Fibroblast of skin of right quadriceps (primary cell): ENCODE results near the gene PACS2.
"Not testable (repeated sequence)": the region's sequence is repeated elsewhere in the genome, so short reads cannot be mapped to it uniquely, and the experiment has no call there.

Source experiments
- DNase-seq: peaks from one replicate; pipeline ENCODE4 v3.0.0-alpha.2; 2013

Gene PACS2

DNA sequence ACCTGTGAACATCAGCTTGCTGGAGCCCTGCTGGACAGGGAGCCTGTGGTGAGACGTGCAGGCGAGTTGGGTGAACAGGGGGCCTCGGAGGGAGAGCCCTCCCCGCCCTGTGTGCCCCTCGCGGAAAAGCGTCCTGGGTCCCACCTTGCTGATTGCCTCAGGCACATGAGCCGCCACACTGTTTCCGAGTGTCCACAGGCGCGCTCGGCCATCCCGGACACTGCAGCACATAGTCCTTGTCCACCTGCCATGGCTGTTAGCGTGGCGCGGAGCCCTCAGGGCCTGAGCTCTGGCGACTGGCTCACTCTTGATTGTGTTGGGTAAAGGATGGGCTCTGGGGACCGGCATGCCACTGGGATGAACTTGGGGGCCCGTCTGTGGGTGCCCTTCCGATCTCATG lies 40.0 kb downstream of the PACS2 start:
- DNase-seq: no peak

DNA sequence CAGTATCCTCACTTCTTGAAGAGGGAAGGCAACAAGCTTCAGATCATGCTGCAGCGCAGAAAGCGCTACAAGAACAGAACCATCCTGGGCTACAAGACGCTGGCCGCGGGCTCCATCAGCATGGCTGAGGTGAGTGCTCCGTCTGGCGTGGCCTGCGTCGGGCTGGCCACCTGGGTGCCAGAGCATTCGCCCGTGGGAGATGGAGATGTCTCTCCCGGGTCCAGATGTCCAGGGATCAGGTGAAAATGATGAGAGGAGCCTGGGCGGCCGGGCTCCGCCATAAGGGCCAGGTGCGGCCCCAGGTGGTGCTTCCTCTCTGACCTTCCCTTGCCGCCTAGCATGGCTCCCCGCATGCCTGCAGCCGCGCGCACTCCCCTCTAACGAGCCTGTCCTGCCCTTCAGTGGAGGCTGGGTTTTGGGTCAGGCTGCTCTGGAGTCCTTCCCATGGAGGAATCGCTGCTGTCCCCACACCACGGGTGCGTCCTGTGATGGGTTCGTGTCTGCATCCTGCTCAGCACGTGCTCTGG lies 40.6 kb downstream of the PACS2 start:
- no peak for DNase-seq

- no peak for DNase-seq
Measured at GRCh38 chr14:105355850-105356604, 41.5 kb downstream of the PACS2 start.

DNA sequence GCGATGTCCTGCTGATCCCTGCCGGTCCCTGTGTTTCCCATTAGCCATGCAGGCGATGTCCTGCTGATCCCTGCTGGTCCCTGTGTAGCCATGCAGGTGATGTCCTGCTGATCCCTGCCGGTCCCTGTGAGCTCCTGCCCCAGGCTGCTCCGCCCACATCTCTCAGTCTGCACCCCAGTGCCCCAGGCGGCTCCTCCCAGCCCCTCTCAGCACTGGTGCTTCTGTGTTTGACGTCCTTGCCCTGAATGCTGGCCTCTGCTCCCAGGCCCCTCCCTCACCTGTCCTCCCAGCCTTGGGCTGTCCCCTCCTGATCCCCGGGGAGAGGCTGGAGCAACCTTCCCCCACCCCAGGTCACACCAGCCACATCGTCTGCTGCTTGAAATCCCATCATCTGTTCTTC lies 42.4 kb downstream of the PACS2 start:
- DNase-seq: no peak

- no peak for DNase-seq
Measured at GRCh38 chr14:105357626-105358025, 43.1 kb downstream of the PACS2 start.

GRCh38 chr14:105358140-105358846 lies 43.7 kb downstream of the PACS2 start:
- no peak for DNase-seq

DNA sequence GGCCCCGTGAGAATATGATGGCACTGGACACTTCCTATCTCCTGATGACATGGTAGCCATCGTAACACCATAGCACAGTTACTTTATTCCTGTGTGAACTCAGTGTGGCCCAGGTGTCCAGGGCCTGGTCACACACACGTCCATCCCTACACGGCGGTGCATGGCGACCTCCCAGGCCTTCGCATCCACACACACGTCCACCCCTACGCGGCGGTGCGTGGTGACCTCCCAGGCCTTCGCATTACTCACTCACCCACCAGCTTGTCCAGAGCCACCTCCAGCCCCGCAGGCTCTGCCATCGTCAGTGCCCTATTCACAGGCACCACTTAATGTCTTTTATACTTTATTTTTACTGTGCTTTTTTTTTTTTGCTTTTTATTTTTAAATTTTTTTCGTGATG lies 44.4 kb downstream of the PACS2 start:
- no peak for DNase-seq

GRCh38 chr14:105361412-105361811 lies 46.9 kb downstream of the PACS2 start:
- DNase-seq: not testable (repeated sequence)

GRCh38 chr14:105363847-105364708 lies 49.5 kb downstream of the PACS2 start:
- peak; percentile 61 for DNase-seq

DNA sequence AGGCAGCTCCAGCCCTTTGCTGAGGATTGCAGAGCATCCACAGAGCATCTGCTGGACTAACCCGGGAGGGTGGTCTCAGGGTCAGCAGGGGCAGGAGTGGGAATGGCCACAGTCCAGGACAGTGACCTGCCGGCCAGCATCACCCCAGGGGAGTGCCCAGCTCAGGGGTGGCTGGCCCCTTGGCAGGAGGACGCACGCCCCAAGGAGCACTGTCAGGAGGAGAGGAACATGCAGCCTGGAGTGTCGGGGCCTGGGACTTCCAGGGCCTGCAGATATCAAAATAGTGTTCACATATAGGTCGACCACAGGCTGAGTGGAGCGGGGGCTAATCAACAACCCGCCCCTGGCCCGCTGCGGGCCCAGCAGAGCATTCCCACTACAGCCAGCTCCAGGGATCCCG lies 50.6 kb downstream of the PACS2 start:
- DNase-seq: no peak

DNA sequence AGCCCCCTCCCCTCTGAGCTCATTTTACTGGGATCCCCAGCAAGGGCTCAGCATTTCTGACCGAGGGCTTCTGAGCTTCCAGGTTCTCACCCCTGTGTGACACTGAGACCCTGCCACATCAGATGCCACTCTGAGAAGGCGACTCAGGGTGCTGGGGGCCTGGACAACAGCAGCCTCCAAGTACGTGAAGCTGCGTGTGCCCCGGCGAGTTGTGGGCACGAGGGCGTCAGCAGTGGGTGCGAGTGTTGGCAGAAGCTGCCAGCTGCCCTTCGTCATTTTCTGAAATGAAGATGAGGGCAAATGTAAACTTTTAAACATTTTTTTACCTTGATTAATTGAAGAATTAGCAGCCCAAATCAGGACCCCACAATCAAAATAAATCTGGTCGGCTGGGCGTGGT lies 51.1 kb downstream of the PACS2 start:
- no peak for DNase-seq

DNA sequence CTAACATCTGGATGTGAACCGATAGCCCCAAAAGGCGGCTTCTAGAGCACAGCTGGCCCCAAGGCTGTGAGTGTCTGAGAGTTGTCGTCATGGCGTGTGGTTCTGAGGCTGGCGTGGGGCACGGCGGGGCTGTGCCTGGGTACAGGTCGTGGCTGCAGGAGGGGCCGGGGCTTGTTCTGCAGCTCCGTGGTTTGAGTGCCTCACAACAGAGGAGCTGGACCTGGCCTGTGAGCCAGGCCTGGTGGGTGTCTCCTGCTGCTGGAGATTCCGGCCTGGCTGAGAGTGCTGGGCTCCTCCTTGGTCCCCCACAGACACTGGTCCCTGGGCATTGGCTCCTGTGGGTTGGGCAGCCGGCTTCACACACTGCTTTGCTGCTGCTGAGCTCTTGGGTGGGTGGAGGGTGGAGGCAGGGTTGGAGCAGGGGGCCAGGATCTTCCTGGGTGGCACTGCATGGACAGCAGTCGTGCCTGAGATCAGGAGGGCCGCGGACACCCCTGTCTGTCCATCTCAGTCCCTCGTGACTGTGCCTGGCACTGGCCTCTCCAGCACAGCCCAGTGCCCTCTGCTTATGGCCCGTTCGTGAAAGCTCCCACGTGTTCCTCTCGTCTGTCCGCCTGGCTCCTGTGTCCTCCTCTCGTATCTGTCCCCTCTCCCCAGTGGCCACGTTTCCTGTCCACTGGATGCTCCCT lies 52.0 kb downstream of the PACS2 start:
- no peak for DNase-seq

DNA sequence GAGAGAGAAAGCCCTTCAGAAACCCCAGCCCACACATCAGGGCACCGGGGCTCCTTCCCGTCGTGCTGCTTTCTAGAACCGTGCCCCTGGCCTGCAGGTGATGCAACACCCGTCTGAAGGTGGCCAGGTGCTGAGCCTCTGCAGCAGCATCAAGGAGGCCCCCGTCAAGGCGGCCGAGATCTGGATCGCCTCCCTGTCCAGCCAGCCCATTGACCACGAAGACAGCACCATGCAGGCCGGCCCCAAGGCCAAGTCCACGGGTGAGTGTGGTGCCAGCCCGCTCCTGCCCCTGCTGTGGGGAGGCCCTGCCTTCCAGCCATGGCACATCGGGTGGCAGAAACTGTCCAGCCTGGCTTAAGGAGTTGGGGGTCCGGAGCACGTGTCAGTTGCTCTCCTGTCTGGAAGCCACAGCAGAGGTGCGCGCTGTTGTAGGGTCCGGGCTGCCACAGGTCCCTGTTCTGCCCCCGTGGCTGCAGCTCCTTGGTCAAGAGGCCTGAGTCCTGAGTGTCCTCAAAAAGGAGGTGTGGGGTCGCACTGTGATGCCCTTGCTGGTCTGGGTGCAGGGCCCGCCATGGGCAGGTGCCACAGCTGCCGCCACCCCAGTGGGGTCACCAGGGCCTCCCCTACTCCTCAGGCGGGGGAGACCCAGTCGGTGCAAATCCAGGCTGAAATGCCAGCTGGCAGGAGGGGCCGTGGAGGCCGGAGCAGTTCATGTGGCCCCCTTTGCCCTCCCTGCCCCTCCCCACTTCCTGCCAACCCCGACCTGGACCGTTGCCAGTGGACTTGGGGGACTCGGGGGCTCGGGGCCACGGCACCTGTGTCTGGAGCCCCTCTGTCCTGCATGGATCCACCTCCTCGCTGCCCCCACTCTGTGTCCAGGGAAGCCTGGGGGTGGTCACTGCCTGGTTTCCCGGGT lies 52.8 kb downstream of the PACS2 start:
- DNase-seq: no peak

GRCh38 chr14:105368032-105368417 lies 53.5 kb downstream of the PACS2 start:
- no peak for DNase-seq

DNA sequence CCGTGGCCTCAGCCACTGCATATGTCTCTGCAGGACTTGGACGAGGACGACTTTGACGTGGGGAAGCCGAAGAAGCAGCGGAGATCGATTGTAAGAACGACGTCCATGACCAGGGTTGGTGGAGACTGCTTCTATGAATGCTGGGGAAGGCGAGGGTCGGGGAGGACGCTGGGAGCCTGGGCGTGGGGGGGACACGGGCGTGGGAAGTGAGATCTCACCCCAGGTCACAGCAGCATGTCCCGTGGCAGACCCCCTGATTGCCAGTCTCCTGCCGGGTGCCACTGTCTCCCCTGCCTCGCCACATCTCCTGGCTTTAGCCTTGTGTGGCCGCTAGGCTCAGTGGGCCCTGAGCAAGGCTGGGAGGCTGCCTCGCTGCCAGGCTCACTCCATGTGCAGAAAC lies 53.9 kb downstream of the PACS2 start:
- no peak for DNase-seq

- DNase-seq: no peak
Measured at GRCh38 chr14:105368910-105369652, 54.5 kb downstream of the PACS2 start.

- DNase-seq: no peak
Measured at GRCh38 chr14:105369653-105370040, 55.1 kb downstream of the PACS2 start.

DNA sequence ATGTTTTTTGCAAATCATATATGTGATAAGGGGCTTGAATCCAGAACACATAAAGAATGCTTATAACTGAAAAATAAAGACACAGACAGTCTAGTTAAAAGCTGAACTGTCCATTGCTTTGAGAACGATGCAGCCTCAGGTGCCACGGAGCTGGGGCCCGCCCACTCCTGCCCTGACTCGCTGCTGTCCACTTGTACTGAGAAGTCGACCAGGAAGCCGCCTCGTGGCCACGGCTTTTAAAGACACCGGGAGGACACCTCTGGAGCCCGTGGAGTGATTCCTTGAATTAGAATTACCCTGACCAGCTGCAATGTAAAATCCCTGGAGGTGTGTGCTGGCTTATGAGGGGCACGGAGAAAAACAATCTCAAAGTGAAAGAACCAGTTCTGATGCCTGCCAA lies 59.8 kb downstream of the PACS2 start:
- no peak for DNase-seq

- DNase-seq: no peak
Measured at GRCh38 chr14:105375635-105376057, 61.1 kb downstream of the PACS2 start.

DNA sequence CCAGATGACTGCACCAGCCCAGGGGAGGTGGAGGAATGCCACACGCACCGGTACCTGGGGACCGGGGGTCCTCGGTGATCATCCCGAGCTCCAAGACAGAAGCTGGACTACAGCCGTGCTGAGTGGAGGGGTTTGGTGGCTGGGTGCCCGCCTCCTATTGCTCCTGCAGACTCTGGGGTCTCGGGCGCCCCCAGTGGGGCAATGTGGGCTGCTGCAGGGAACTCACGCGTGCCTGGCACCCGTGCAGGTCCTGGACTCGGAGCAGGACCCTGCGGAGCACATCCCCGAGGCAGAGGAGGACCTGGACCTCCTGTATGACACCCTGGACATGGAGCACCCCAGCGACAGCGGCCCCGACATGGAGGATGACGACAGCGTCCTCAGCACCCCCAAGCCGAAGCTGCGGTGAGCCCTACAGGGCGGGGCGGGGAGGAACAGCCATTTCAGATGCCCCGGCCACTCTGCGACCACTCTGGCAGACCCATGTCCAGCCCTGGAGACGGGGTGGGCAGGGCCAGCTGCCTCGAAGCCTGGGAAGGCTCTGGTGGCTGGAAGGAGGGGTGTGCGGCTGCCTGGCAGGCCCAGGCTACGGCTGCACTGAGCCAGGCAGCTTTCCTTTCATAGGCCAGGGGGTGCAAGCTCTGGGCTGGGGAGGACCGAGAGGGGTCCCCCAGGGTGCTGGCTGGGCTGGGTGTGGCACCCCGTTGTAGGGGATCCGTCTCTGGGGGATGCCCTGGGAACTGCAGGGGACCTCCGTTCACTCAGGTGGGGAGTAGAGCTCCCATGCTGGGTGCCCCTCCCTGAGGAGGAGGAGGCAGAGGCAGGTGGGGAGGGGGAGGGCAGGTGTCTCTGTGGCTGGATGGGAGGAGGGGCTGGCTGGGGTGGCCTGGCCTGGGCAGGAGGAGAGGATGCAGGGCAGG lies 62.2 kb downstream of the PACS2 start:
- no peak for DNase-seq
